Lower leg skin (tissue), 3 donors: Measurements from ENCODE around the gene USB1.

Source experiments
- POLR2A ChIP-seq, 2 donors: fragments of 450-650 bp; IDR thresholded peaks; one replicate each; pipeline ENCODE4 v1.6.1; 2016 to 2017; ENCODE audit warnings: antibody characterized with exemption in 2 of 2, mild to moderate bottlenecking in 1 of 2, moderate library complexity in 1 of 2
- TF ChIP-seq, protein P1 (sequence below), 3 donors: fragments of 450-650 bp; IDR thresholded peaks; one replicate each; pipeline ENCODE4 v1.5.1; 2016; ENCODE audit warnings: antibody characterized with exemption in 3 of 3, mild to moderate bottlenecking in 3 of 3, moderate library complexity in 2 of 3

DNA sequence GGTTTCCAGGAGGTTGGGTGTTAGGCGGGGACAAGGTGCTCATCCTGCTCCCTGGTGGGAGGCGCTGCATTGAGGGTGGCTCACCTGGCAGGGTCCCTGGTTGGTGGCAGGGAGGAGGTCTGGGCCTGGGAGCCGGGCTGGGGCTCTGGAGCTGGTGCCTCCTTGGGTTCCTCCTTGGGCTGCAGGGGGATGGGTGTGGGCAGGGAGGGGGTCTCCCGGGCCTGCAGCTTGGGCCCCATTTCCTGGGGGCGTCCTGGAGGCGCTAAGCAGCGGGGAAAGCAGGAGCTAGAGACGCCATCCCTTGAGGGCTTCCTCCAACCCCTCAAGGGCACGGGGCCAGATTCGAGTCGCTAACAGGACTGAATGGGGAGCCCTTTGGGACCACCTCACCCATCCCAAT, 41.4 kb upstream of the USB1 start:
- TF ChIP-seq POLR2A (IDR thresholded peaks at IDR 0.05), result no peak
- TF ChIP-seq, protein P1, sequence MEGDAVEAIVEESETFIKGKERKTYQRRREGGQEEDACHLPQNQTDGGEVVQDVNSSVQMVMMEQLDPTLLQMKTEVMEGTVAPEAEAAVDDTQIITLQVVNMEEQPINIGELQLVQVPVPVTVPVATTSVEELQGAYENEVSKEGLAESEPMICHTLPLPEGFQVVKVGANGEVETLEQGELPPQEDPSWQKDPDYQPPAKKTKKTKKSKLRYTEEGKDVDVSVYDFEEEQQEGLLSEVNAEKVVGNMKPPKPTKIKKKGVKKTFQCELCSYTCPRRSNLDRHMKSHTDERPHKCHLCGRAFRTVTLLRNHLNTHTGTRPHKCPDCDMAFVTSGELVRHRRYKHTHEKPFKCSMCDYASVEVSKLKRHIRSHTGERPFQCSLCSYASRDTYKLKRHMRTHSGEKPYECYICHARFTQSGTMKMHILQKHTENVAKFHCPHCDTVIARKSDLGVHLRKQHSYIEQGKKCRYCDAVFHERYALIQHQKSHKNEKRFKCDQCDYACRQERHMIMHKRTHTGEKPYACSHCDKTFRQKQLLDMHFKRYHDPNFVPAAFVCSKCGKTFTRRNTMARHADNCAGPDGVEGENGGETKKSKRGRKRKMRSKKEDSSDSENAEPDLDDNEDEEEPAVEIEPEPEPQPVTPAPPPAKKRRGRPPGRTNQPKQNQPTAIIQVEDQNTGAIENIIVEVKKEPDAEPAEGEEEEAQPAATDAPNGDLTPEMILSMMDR (IDR thresholded peaks at IDR 0.05), result no peak
